H1 (cell line): ENCODE measurements around the gene TBX6. TPM values are rescaled to one million over a fixed set of nuclear protein-coding genes. Genes with fewer than 3 reads are reported as not detected.

Experiments
- KDM5A ChIP-seq: fragments of 200-600 bp; IDR thresholded peaks from 2 replicates; pipeline ENCODE4 v1.7.1; 2012; ENCODE audit warnings: mild to moderate bottlenecking, low read length, inconsistent platforms, mixed read lengths
- POLR2A ChIP-seq, 2 experiments: IDR thresholded peaks; 1 replicate in 1 of 2; 2 replicates in 1 of 2; pipeline ENCODE4 v1.6.1; 2011; ENCODE audit warnings: low read depth in 2 of 2, low read length in 2 of 2, mild to moderate bottlenecking in 2 of 2; ENCODE audit errors: control extremely low read depth in 1 of 2
- RFX5 ChIP-seq: IDR thresholded peaks from 2 replicates; pipeline ENCODE4 v1.6.1; 2011; ENCODE audit warnings: low read depth, low read length, improper control_type of control experiment, borderline replicate concordance
- SIRT6 ChIP-seq: IDR thresholded peaks from one replicate; pipeline ENCODE4 v1.7.1; 2012; ENCODE audit warnings: low read length, inconsistent platforms
- SRF ChIP-seq: IDR thresholded peaks from 2 replicates; pipeline ENCODE4 v1.6.1; 2011; ENCODE audit warnings: mild to moderate bottlenecking, low read depth, low read length, moderate library complexity
- TBP ChIP-seq: IDR thresholded peaks from 2 replicates; pipeline ENCODE4 v1.6.1; 2011; ENCODE audit warnings: low read depth, low read length, improper control_type of control experiment
- polyA plus RNA-seq, 7 experiments: library from polyadenylated mRNA; depleted of rRNA in 3 of 7; stranded (reverse) in 5 of 7; unstranded in 2 of 7; fragments of >200 nt in 5 of 7; fragments of 200-250 nt in 2 of 7; gene quantifications; 1 replicate in 5 of 7; 2 replicates in 1 of 7; 4 replicates in 1 of 7; pipeline versions ENCODE4 v1.2.1 to v1.2.3, GENCODE V29; 2011 to 2013; ENCODE audit warnings: missing spikeins in 2 of 7, mixed read lengths in 2 of 7
- total RNA-seq: library from RNA; stranded (reverse); fragmentation: NEBNext Ultra II Directional; extraction: Animal tissue kit (Norgen Biotek cat#: 25700); gene quantifications from 2 replicates; pipeline ENCODE4 v1.2.1, GENCODE V29; 2021

TBX6 gene
- total and polyA plus RNA-seq, 2 of the 8 experiments (the other 6 are each of a cell fraction or from before 2014, with no cell fraction given) = 2.2 to 2.8 TPM

DNA sequence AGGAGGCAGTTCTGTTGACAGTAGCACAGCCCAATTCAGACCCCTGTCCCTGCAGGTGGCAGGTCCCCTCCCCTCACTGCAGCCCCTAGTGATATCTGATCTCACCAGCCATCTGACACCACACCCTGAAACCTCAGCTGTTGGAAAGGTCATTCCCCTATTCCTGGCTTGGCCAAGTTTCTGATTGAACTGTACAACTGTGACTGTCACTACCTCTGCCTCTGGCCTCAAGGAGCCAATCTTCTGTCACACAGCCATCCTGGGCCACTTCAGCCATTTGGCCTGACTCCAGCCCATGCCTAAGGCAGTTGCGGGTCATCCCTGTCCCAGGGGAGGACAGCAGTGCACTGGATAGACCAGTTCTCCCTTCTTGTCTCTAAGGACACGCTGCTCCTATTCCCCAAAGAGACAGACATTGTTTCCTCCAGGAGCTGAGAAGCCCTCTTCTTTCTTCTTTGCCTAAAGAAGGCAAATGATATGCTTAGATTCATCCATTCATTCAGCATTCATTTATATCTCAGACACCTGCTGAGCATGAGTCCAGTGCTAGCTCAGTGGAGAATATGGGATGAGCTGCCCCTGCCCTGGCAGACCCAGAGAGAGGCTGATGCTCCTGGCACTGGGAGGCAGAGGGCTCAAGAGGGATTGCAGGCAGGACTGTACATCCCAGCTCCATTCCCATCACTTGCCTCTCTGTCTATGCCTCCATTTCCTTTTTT, 30.7 kb downstream of the TBX6 start (continued):
- TF ChIP-seq SIRT6 (no peak), RFX5 (no peak), POLR2A (IDR thresholded peaks at IDR 0.05; ENCODE audit: control extremely low read depth in 1 of 2, low read depth in 2 of 2, low read length in 2 of 2) (no peak), TBP (no peak), SRF (no peak), KDM5A (no peak)
